Camera-type eye (tissue), 1 donor: ENCODE results near the gene FAM236D. TPM values are rescaled to one million over a fixed set of nuclear protein-coding genes. Genes with fewer than 3 reads are reported as not detected.

Source experiments
- total RNA-seq: library from RNA; depleted of rRNA; stranded (reverse); fragments of >200 nt; gene quantifications from one replicate; pipeline ENCODE4 v1.2.3, GENCODE V29; 2014

FAM236D gene
- total RNA-seq = not detected

GRCh38 chrX:72808110-72808509 is at the start of gene FAM236D:
Gene FAM236D, minus strand, starts transcription at chrX:72808210. Its CDS starts 100 bp downstream, at chrX:72808110.

GRCh38 chrX:72782560-72782959 is 25.4 kb downstream of the FAM236D start, which contains the start of gene FAM236B:
Gene FAM236B, minus strand, starts transcription at chrX:72782660. Its CDS starts 100 bp downstream, at chrX:72782560.

DNA sequence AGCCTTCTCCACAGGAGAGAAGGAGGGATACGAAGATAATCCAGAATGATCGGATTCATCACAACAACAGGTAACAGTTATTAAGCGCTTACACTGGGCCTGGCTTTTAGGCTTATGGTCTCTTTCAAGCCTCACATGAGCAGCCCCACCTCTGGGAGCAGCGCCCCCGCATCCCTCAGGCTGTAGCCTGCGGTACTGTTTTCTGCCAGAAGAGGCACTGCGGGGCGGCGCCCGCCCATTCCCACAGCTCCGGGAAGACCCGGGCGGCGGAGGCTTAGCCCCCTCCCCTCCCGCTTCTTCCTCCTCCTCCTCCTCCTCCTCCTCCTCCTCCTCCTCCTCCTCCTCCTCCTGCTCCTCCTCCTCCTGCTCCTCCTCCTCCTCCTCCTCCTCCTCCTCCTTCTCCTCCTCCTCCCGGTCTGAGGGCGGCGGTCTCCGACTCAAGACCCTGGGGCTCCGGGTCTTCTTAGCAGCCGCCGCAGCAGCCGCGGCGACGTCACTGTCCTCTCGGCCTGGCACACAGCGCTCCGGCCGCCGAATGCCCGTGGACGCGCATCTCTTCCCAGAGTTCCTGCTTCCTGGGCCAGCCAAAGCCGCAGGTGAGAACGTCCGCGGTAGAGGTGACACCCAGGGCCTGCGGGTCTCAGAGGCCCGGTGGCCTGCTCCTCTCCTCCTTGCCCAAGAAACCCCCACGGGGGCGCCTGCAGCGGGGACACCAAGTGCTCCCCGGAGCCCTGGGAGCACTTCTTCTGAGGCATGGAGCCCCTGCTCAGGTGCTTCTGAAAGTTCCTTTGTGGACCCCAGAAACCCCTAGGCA is 31.1 kb downstream of the FAM236D start, which contains the start of gene DMRTC1B:
TSS of gene DMRTC1B (plus strand) at position 238 of the 814 bp plus-strand sequence. CDS start 68,246 bp downstream, outside the sequence.

Other genes starting within 250 kb of the FAM236D start
- gene HDAC8, start 235.4 kb downstream of the FAM236D start, total RNA-seq = 45.4 TPM
- 8.4 TPM for gene PHKA1, start 93.9 kb downstream of the FAM236D start, total RNA-seq
- gene DMRTC1B, start 31.3 kb downstream of the FAM236D start, total RNA-seq = 2.1 TPM
- not detected for gene FAM236B, start 25.6 kb downstream of the FAM236D start, total RNA-seq
- gene FAM236C, start 104.4 kb upstream of the FAM236D start, total RNA-seq = not detected
- gene FAM236A, start 130.0 kb upstream of the FAM236D start, total RNA-seq = not detected
- 1.2 TPM for gene DMRTC1, start 135.6 kb upstream of the FAM236D start, total RNA-seq
- gene PABPC1L2B, start 194.7 kb upstream of the FAM236D start, total RNA-seq = 0.38 TPM